Stimulated activated naive CD8-positive, alpha-beta T cell treated with anti-CD3 and anti-CD28 coated beads, Interleukin-15, amount 100 ng/mL, for 72 hours (primary cell): Measurements from ENCODE around the gene CYB561.
"Not testable (repeated sequence)": the region's sequence is repeated elsewhere in the genome, so short reads cannot be mapped to it uniquely, and the experiment has no call there.

Experiments
- ATAC-seq: fragments of 150-1000 bp; cut with Tn5 transposase; 2 replicates; pipeline ENCODE4 v1.10.0; 2021; ENCODE audit warnings: mild to moderate bottlenecking, moderate library complexity
- DNase-seq, 2 donors: peaks; one replicate each; pipeline ENCODE4 v3.0.0; 2021 to 2022
- H3K27ac Mint-ChIP-seq, 2 donors: one replicate each; pipeline ENCODE4 v1.8.0; 2022; ENCODE audit warnings: mild to moderate bottlenecking in 2 of 2, mixed read lengths in 2 of 2, moderate library complexity in 2 of 2
- H3K27me3 Mint-ChIP-seq: one replicate; pipeline ENCODE4 v1.8.0; 2022; ENCODE audit warnings: mixed read lengths
- H3K4me1 Mint-ChIP-seq: one replicate; pipeline ENCODE4 v1.8.0; 2022; ENCODE audit warnings: mild to moderate bottlenecking, mixed read lengths
- H3K4me3 Mint-ChIP-seq, 2 donors: one replicate each; pipeline ENCODE4 v1.8.0; 2022; ENCODE audit warnings: mild to moderate bottlenecking in 2 of 2, mixed read lengths in 2 of 2, moderate library complexity in 1 of 2
- H3K9me3 Mint-ChIP-seq, 2 donors: one replicate each; pipeline ENCODE4 v1.8.0; 2022; ENCODE audit warnings: mixed read lengths in 2 of 2

Gene CYB561

DNA sequence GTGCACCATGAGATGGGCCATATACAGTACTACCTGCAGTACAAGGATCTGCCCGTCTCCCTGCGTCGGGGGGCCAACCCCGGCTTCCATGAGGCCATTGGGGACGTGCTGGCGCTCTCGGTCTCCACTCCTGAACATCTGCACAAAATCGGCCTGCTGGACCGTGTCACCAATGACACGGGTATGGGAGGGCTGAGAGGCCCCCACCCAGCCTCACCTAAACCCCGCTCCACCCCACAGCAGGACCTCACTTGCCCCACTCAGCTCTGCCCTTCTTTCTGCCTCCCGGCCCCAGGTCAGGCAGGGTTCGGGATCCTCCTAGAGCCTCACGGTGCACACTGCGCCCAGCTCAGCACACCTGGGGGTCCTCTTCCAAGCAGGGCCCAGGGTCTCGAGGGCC, 36.4 kb upstream of the CYB561 start:
- DNase-seq (no peak), ATAC-seq (no peak)
- Mint-ChIP-seq H3K27ac (peak overlapping the region in 1 of 2 donors; percentile 13), H3K9me3 (no peaks in the 10 kb centered on the region), H3K27me3 (peaks cover 25% of the 10 kb centered on the region), H3K4me3 (no peak overlapping the region), H3K4me1 (peaks cover 14% of the 10 kb centered on the region)

DNA sequence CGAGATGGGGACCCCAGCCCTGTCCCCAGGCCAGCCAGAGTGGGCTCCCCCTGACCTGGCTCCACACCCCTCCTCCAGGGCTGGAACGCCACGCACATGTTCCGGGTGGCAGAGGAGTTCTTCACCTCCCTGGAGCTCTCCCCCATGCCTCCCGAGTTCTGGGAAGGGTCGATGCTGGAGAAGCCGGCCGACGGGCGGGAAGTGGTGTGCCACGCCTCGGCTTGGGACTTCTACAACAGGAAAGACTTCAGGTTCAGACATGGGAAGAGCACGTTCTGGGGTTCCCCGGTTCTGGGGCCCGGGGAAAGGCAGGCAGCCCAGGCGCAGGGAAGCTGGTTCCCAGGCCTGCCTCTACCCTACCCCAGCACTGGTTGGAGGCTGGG, 35.4 kb upstream of the CYB561 start:
- Mint-ChIP-seq H3K4me3 (no peak overlapping the region), H3K27ac (no peak overlapping the region), H3K9me3 (no peaks in the 10 kb centered on the region), H3K4me1 (peaks cover 17% of the 10 kb centered on the region), H3K27me3 (peaks cover 29% of the 10 kb centered on the region)
- DNase-seq: no peak
- ATAC-seq: no peak

- H3K27me3 Mint-ChIP-seq: peaks cover 34% of the 10 kb centered on the region
- no peaks in the 10 kb centered on the region for H3K9me3 Mint-ChIP-seq
- ATAC-seq: no peak
- no peak overlapping the region for H3K4me3 Mint-ChIP-seq
- no peak overlapping the region for H3K27ac Mint-ChIP-seq
- peaks cover 17% of the 10 kb centered on the region for H3K4me1 Mint-ChIP-seq
- DNase-seq: no peak
Measured at GRCh38 chr17:63480826-63481487, 34.9 kb upstream of the CYB561 start.

GRCh38 chr17:63480192-63480784, 34.2 kb upstream of the CYB561 start:
- ATAC-seq (no peak), DNase-seq (no peak)
- H3K4me1 Mint-ChIP-seq: peaks cover 17% of the 10 kb centered on the region
- H3K9me3 Mint-ChIP-seq: no peaks in the 10 kb centered on the region
- peaks cover 40% of the 10 kb centered on the region for H3K27me3 Mint-ChIP-seq
- H3K4me3 Mint-ChIP-seq: no peak overlapping the region
- H3K27ac Mint-ChIP-seq: no peak overlapping the region

DNA sequence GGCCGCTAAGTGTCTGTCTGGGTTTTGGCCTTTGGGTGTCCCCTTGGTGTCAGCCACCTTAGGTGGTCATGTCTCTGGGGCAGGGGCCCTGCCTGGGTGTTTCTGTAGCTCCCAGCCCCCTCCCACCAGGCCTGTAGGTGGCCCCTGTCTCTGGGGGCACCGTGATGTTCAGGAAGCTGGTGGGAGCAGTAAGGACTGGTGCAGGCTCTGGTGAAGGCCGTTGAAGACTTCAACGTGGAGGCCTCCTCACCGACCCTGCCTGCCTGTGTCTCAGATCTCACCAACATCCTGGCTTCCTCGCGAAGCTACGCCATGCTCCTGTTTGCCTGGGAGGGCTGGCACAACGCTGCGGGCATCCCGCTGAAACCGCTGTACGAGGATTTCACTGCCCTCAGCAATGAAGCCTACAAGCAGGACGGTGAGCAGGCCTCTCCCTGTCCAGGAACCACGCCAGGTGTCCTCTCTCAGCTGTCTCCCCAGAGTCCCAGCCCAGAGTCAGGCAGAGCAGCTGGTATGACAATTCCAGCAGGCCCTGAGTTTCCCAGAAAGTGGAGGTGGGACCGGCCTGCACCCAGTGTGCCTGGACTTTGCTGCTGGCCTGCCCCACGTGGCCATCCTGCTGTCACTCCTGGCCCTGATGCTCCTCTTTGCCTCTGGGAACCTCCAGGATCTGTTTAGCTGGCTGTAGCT, 33.5 kb upstream of the CYB561 start:
- Mint-ChIP-seq H3K4me3 (no peak overlapping the region), H3K27me3 (peaks cover 47% of the 10 kb centered on the region), H3K4me1 (peaks cover 17% of the 10 kb centered on the region), H3K27ac (no peak overlapping the region), H3K9me3 (no peaks in the 10 kb centered on the region)
- ATAC-seq: no peak
- no peak for DNase-seq

DNA sequence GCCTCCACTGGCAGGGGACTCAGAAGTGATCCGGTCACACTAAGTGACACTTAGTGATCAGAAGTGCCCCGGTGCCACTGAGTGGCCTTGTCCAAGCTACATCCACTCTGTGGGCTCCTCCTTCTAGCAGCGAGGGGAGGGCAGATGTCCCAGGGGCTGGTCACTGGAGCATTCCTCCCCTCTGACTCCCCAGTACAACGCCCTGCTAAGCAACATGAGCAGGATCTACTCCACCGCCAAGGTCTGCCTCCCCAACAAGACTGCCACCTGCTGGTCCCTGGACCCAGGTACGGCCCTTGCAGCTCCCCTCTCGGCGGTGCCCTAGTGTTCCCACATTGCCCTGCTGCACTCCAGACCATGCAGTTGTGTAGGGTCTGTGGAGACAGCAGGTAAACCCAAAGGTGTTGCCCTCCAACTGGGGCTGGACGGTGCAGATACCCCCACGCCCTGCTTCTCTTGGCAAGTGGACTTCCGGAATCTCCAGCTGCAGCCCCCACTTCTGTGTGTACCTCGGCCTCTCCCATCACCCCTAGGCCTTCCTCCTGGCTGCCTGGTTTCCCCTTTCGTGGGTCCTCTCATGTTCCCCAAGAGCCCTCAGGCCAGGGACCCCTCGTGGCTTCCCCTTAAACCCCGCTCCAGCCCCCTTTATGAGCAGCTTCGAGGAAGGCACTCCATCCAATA, 32.8 kb upstream of the CYB561 start:
- Mint-ChIP-seq H3K27me3 (peaks cover 54% of the 10 kb centered on the region), H3K4me1 (peaks cover 17% of the 10 kb centered on the region), H3K27ac (no peak overlapping the region), H3K4me3 (no peak overlapping the region), H3K9me3 (no peaks in the 10 kb centered on the region)
- ATAC-seq (peak; percentile 85), DNase-seq (peak; percentile 62 to 77)

- no peak overlapping the region for H3K27ac Mint-ChIP-seq
- peak overlapping the region; percentile 89 to 92 for H3K4me3 Mint-ChIP-seq
- H3K4me1 Mint-ChIP-seq: peaks cover 17% of the 10 kb centered on the region
- H3K27me3 Mint-ChIP-seq: peaks cover 66% of the 10 kb centered on the region
- H3K9me3 Mint-ChIP-seq: no peaks in the 10 kb centered on the region
- ATAC-seq (peak; percentile 15), DNase-seq (no peak)
Measured at GRCh38 chr17:63477480-63478440, 31.7 kb upstream of the CYB561 start.

DNA sequence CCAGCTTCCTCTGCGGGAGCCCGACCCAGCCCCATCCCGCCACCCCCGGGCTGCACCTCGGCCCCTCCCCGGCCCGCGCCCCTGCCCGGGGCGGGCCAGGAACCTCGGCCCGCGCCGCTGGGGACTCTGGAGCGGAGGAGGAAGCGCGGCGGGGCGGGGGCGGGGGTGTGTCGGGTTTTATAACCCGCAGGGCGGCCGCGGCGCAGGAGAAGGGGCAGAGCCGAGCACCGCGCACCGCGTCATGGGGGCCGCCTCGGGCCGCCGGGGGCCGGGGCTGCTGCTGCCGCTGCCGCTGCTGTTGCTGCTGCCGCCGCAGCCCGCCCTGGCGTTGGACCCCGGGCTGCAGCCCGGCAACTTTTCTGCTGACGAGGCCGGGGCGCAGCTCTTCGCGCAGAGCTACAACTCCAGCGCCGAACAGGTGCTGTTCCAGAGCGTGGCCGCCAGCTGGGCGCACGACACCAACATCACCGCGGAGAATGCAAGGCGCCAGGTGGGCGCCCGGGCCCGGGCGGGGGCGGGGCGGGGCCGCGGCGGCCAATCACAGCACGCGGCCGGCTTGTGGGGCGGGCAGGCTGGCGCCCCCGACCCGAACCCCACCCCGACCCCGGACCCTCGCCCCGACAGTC, 30.9 kb upstream of the CYB561 start, which contains the start of gene ACE:
Gene ACE, plus strand, starts transcription at position 208 of the 626 bp plus-strand sequence. Its CDS starts 34 bp downstream, at position 242.
- peaks cover 73% of the 10 kb centered on the region for H3K27me3 Mint-ChIP-seq
- ATAC-seq (peak; percentile 68), DNase-seq (peak; percentile 41 to 46)
- peak within 1 kb of the TSS; percentile 89 to 92 for H3K4me3 Mint-ChIP-seq
- H3K27ac Mint-ChIP-seq: no peak within 1 kb of the TSS
- peaks cover 17% of the 10 kb centered on the region for H3K4me1 Mint-ChIP-seq
- no peaks in the 10 kb centered on the region for H3K9me3 Mint-ChIP-seq

- no peak overlapping the region for H3K27ac Mint-ChIP-seq
- peaks cover 17% of the 10 kb centered on the region for H3K4me1 Mint-ChIP-seq
- H3K27me3 Mint-ChIP-seq: peaks cover 79% of the 10 kb centered on the region
- no peak for DNase-seq
- ATAC-seq: peak; percentile 24
- no peaks in the 10 kb centered on the region for H3K9me3 Mint-ChIP-seq
- peak overlapping the region in 1 of 2 donors; percentile 74 for H3K4me3 Mint-ChIP-seq
Measured at GRCh38 chr17:63476459-63476853, 30.4 kb upstream of the CYB561 start.

GRCh38 chr17:63475491-63476412, 29.6 kb upstream of the CYB561 start:
- Mint-ChIP-seq H3K4me3 (peak overlapping the region in 1 of 2 donors; percentile 42), H3K4me1 (peaks cover 17% of the 10 kb centered on the region), H3K27ac (no peak overlapping the region), H3K9me3 (no peaks in the 10 kb centered on the region), H3K27me3 (peaks cover 81% of the 10 kb centered on the region)
- DNase-seq (no peak), ATAC-seq (no peak)

- DNase-seq (no peak), ATAC-seq (no peak)
- no peak overlapping the region for H3K27ac Mint-ChIP-seq
- no peak overlapping the region for H3K4me3 Mint-ChIP-seq
- H3K27me3 Mint-ChIP-seq: peaks cover 86% of the 10 kb centered on the region
- no peaks in the 10 kb centered on the region for H3K9me3 Mint-ChIP-seq
- H3K4me1 Mint-ChIP-seq: peaks cover 17% of the 10 kb centered on the region
Measured at GRCh38 chr17:63474586-63475460, 28.7 kb upstream of the CYB561 start.

DNA sequence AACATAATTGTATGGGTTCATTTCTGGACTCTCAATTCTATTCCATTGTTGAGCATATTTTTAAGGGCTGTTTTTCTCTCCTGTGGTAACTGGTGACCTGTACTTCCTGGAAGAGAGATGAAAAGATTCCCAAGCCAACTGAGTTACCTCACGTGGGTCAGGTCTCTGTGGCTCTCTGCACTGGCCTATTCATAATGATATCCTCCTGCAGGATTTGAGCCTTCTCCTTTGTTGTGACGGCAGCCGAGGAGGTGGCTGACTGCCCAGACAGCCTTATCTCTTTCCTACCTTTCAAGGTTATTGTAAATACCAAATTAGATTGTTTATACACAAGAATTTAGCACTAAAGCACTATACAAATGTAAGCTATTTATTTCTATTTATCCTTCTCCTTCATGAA, 28.1 kb upstream of the CYB561 start:
- peaks cover 14% of the 10 kb centered on the region for H3K4me1 Mint-ChIP-seq
- H3K27me3 Mint-ChIP-seq: peaks cover 80% of the 10 kb centered on the region
- no peak overlapping the region for H3K27ac Mint-ChIP-seq
- DNase-seq (no peak), ATAC-seq (no peak)
- H3K4me3 Mint-ChIP-seq: no peak overlapping the region
- H3K9me3 Mint-ChIP-seq: no peaks in the 10 kb centered on the region

DNA sequence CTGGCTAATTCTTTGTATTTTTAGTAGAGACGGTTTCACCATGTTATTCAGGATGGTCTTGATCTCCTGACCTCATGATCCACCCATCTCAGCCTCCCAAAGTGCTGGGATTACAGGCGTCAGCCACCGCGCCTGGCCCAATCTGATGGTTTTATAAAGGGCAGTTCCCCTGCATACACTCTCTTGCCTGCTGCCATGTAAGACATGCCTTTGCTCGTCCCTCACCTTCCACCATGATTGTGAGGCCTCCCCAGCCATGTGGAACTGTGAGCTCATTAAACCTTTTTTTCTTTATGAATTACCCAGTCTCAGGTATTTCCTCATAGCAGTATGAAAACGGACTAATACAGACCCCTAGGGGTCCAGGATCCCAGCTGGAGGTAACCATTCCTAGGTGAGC, 22.0 kb upstream of the CYB561 start:
- not testable (repeated sequence) for H3K9me3 Mint-ChIP-seq, DNase-seq, H3K4me1 Mint-ChIP-seq, ATAC-seq, H3K4me3 Mint-ChIP-seq, H3K27ac Mint-ChIP-seq
- peaks cover 27% of the 10 kb centered on the region for H3K27me3 Mint-ChIP-seq
